K562 (cell line): Measurements from ENCODE around the gene TMEM150C. TPM values are rescaled to one million over a fixed set of nuclear protein-coding genes. Genes with fewer than 3 reads are reported as not detected.

ENCODE experiments used
- ATAC-seq: fragments of 200-7000 bp; cut with Tn5 transposase; 3 replicates; pipeline ENCODE4 v1.9.1; 2020; ENCODE audit warnings: moderate library complexity
- BruUV-seq: library from RNA; stranded (reverse); fragments of 400-500 nt; replicated peaks from 2 replicates; lab custom pipeline; 2021; lab: Mats Ljungman, UMichigan
- CTCF ChIA-PET: fragments of 300-600 bp; formaldehyde crosslinking; extraction: SDS; loops from one replicate; lab custom pipeline; 2021; ENCODE audit warnings: low intra/inter-chr PET ratio; lab: Yijun Ruan, JAX
- POLR2A ChIA-PET: fragments of 300-600, 350-650 bp; sonication (Branson Sonifier 250); formaldehyde crosslinking; extraction: SDS; loops from one replicate; lab custom pipeline; 2021; ENCODE audit warnings: antibody characterized with exemption, inconsistent platforms; lab: Yijun Ruan, JAX
- DNase-seq, 4 experiments: peaks; one replicate each; pipeline versions ENCODE4 v3.0.0 to v3.0.0-alpha.2; 2011 to 2018; ENCODE audit warnings: low spot score in 3 of 4, mixed read lengths in 3 of 4; ENCODE audit errors: extremely low read depth in 1 of 4
- FAIRE-seq: peaks from 2 replicates; lab custom pipeline; 2011; peaks lifted over from hg19 to GRCh38; lab: Jason Lieb, UNC
- H2AFZ ChIP-seq: 2 replicates; pipeline ENCODE4 v1.6.0; 2011; ENCODE audit warnings: low read depth, low read length, control low read depth, inconsistent platforms
- H3K27ac ChIP-seq: fragments of 200-600 bp; 3 replicates; pipeline ENCODE4 v1.8.0; 2011; ENCODE audit warnings: low read depth, mild to moderate bottlenecking, control low read depth, inconsistent platforms, low read length, moderate library complexity, mixed read lengths; ENCODE audit errors: extremely low read depth
- H3K27me3 ChIP-seq, 2 experiments: fragments of 300-600 bp in 1 of 2; 2 replicates in 1 of 2; 3 replicates in 1 of 2; pipeline versions ENCODE4 v1.6.0 to v1.8.0; 2011; ENCODE audit warnings: inconsistent platforms in 2 of 2, low read length in 2 of 2, mild to moderate bottlenecking in 1 of 2, mixed read lengths in 1 of 2, moderate library complexity in 1 of 2; ENCODE audit not compliant: control insufficient read depth in 2 of 2, insufficient read depth in 2 of 2
- H3K36me3 ChIP-seq: fragments of 300-600 bp; 3 replicates; pipeline ENCODE4 v1.8.0; 2011; ENCODE audit warnings: mild to moderate bottlenecking, low read length, inconsistent platforms; ENCODE audit not compliant: control insufficient read depth, insufficient read depth
- H3K4me1 ChIP-seq, 2 experiments: fragments of 200-600 bp in 1 of 2; replicated peaks in 1 of 2; 2 replicates in 1 of 2; 3 replicates in 1 of 2; pipeline versions ENCODE4 v1.5.1 to v1.8.0; 2011; ENCODE audit warnings: inconsistent platforms in 2 of 2, low read length in 2 of 2, mild to moderate bottlenecking in 1 of 2, mixed read lengths in 1 of 2, moderate library complexity in 1 of 2; ENCODE audit not compliant: control insufficient read depth in 2 of 2, insufficient read depth in 2 of 2
- H3K4me2 ChIP-seq: 2 replicates; pipeline ENCODE4 v1.6.1; 2011; ENCODE audit warnings: low read length, control low read depth, inconsistent platforms, mixed read lengths; ENCODE audit not compliant: insufficient read depth
- H3K4me3 ChIP-seq: fragments of 200-600 bp; sonication (generic), shearing (Covaris generic); 2 replicates; pipeline ENCODE4 v1.5.1; 2016; ENCODE audit warnings: control low read depth, inconsistent platforms
- H3K79me2 ChIP-seq: fragments of 200-600 bp; 3 replicates; pipeline ENCODE4 v1.8.0; 2011; ENCODE audit warnings: low read length, inconsistent platforms; ENCODE audit not compliant: control insufficient read depth, insufficient read depth
- H3K9ac ChIP-seq, 2 experiments: 2 replicates each; pipeline versions ENCODE4 v1.6.0 to v1.6.1; 2011; ENCODE audit warnings: low read depth in 2 of 2, low read length in 2 of 2, control low read depth in 1 of 2, inconsistent platforms in 1 of 2, mild to moderate bottlenecking in 1 of 2, mixed read lengths in 1 of 2; ENCODE audit not compliant: insufficient read depth in 1 of 2
- H3K9me1 ChIP-seq: one replicate; pipeline ENCODE4 v1.6.0; 2011; ENCODE audit warnings: inconsistent platforms, mild to moderate bottlenecking, low read length, moderate library complexity; ENCODE audit not compliant: control insufficient read depth, insufficient read depth
- H3K9me3 ChIP-seq: replicated peaks from 2 replicates; pipeline ENCODE4 v1.5.1; 2011; ENCODE audit warnings: low read depth, low read length, inconsistent platforms; ENCODE audit not compliant: control insufficient read depth, insufficient read depth
- H4K20me1 ChIP-seq: replicated peaks from 2 replicates; pipeline ENCODE4 v1.6.1; 2011; ENCODE audit warnings: low read length, inconsistent platforms, mixed read lengths; ENCODE audit not compliant: control insufficient read depth, insufficient read depth
- CBX2 ChIP-seq: fragments of 200-600 bp; sonication (generic); IDR thresholded peaks from one replicate; pipeline ENCODE4 v1.6.1; 2012; ENCODE audit warnings: mild to moderate bottlenecking, low read length, inconsistent platforms; ENCODE audit not compliant: insufficient read depth, poor library complexity, severe bottlenecking
- CXXC5 ChIP-seq: fragments of 250-450 bp; sonication (Bioruptor Pico); IDR thresholded peaks from 2 replicates; pipeline ENCODE4 v1.8.0; 2022; ENCODE audit warnings: inconsistent platforms, mild to moderate bottlenecking, moderate library complexity
- ETV5 ChIP-seq: sonication (generic); formaldehyde crosslinking; IDR thresholded peaks from 2 replicates; pipeline ENCODE4 v1.4.0; 2020; ENCODE audit warnings: low read depth, mild to moderate bottlenecking, missing genetic modification reagents
- GABPA ChIP-seq: fragments of 200-800 bp; sonication (Bioruptor generic); conservative IDR thresholded peaks from 2 replicates; pipeline ENCODE4 v1.6.1; 2016; ENCODE audit warnings: low read depth, missing genetic modification characterization, missing compliant biosample characterization
- MED1 ChIP-seq: sonication (generic); formaldehyde crosslinking; IDR thresholded peaks from 2 replicates; pipeline ENCODE4 v1.8.1; 2023; ENCODE audit warnings: missing genetic modification reagents, borderline replicate concordance
- MEF2A ChIP-seq: IDR thresholded peaks from 2 replicates; pipeline ENCODE4 v1.6.1; 2011; ENCODE audit warnings: low read depth, mild to moderate bottlenecking, low read length, moderate library complexity; ENCODE audit not compliant: control insufficient read depth
- NEUROD1 ChIP-seq: fragments of 150-350 bp; IDR thresholded peaks from 2 replicates; pipeline ENCODE4 v1.6.1; 2014; ENCODE audit warnings: borderline replicate concordance, low read length, low read depth; ENCODE audit not compliant: partially characterized antibody
- NRF1 ChIP-seq, 2 experiments: fragments of 450-650 bp; IDR thresholded peaks in 1 of 2; conservative IDR thresholded peaks in 1 of 2; 2 replicates each; pipeline ENCODE4 v1.6.1; 2014; ENCODE audit warnings: mild to moderate bottlenecking in 2 of 2
- POLR3A ChIP-seq: IDR thresholded peaks from 2 replicates; pipeline ENCODE4 v1.6.1; 2011; ENCODE audit warnings: borderline replicate concordance, mild to moderate bottlenecking, moderate library complexity; ENCODE audit not compliant: insufficient read length, insufficient read depth; ENCODE audit errors: extremely low read depth
- ZFP30 ChIP-seq: fragments of 250-450 bp; sonication (Bioruptor Pico); IDR thresholded peaks from 2 replicates; pipeline ENCODE4 v1.8.0; 2022; ENCODE audit warnings: moderate library complexity, mild to moderate bottlenecking, inconsistent platforms, borderline replicate concordance
- ZNF165 ChIP-seq: fragments of 250-450 bp; sonication (Bioruptor Pico); IDR thresholded peaks from 2 replicates; pipeline ENCODE4 v1.4.0; 2020; ENCODE audit warnings: borderline replicate concordance
- ZNF830 ChIP-seq: fragments of 250-450 bp; sonication (Bioruptor Pico); IDR thresholded peaks from 2 replicates; pipeline ENCODE4 v1.5.0; 2021; ENCODE audit warnings: mild to moderate bottlenecking
- WGBS: fragments of 100-300 bp; shearing (Covaris generic); methylation state at CpG from one replicate; pipeline ENCODE4 v1.1.6; 2016; ENCODE audit warnings: low coverage, mixed read lengths; ENCODE audit not compliant: insufficient coverage; ENCODE audit errors: missing lambda C conversion rate; 5-methylcytosine and 5-hydroxymethylcytosine counted together
- in situ Hi-C: fragments of 300-500 bp; cut with MboI; formaldehyde crosslinking; loops from 4 replicates; pipeline ENCODE4 v1.15.0; 2018; ENCODE audit warnings: inconsistent platforms, mixed read lengths
- intact Hi-C: fragments of 100-400 bp; cut with micrococcal nuclease; formaldehyde crosslinking; loops from 2 replicates; pipeline ENCODE4 v1.14.2; 2022
- polyA plus RNA-seq, 8 experiments: library from polyadenylated mRNA; depleted of rRNA in 4 of 8; stranded (reverse) in 5 of 8; unstranded in 3 of 8; fragments of >200 nt; fragmentation: Nextera tagmentation in 2 of 8; fragmentation: Illumina TruSeq in 1 of 8; extraction: Ambion mirVana in 2 of 8; extraction: Trizol in 1 of 8; gene quantifications; 2 replicates each; pipeline versions ENCODE4 v1.2.1 to v1.2.3, GENCODE V29; 2011 to 2014; ENCODE audit warnings: inconsistent platforms in 1 of 8, missing spikeins in 1 of 8
- total RNA-seq, 7 experiments: library from RNA; depleted of rRNA in 6 of 7; stranded (reverse); fragments of >200 nt in 6 of 7; fragmentation: Illumina TruSeq in 2 of 7; extraction: Trizol in 2 of 7; gene quantifications; 2 replicates each; pipeline versions ENCODE4 v1.2.1 to v1.2.3, GENCODE V29; 2011 to 2021; ENCODE audit warnings: low replicate concordance in 1 of 7
- TF ChIP-seq, protein P1 (sequence below), 2 experiments: fragments of 250-450 bp in 1 of 2; fragments of 450-650 bp in 1 of 2; sonication (Bioruptor Pico) in 1 of 2; IDR thresholded peaks; 2 replicates each; pipeline versions ENCODE4 v1.6.1 to v1.8.0; 2016 to 2021; ENCODE audit warnings: mild to moderate bottlenecking in 2 of 2, moderate library complexity in 2 of 2, missing compliant biosample characterization in 1 of 2, missing genetic modification characterization in 1 of 2
- TF ChIP-seq, protein P2 (sequence below): fragments of 250-450 bp; sonication (Bioruptor Pico); IDR thresholded peaks from 2 replicates; pipeline ENCODE4 v1.5.0; 2020; ENCODE audit warnings: mild to moderate bottlenecking, borderline replicate concordance

The TMEM150C gene
- total and polyA plus RNA-seq, 9 of the 15 experiments (the other 6 are each of a cell fraction or from before 2014, with no cell fraction given) = 0.07 TPM; not detected in 8

DNA sequence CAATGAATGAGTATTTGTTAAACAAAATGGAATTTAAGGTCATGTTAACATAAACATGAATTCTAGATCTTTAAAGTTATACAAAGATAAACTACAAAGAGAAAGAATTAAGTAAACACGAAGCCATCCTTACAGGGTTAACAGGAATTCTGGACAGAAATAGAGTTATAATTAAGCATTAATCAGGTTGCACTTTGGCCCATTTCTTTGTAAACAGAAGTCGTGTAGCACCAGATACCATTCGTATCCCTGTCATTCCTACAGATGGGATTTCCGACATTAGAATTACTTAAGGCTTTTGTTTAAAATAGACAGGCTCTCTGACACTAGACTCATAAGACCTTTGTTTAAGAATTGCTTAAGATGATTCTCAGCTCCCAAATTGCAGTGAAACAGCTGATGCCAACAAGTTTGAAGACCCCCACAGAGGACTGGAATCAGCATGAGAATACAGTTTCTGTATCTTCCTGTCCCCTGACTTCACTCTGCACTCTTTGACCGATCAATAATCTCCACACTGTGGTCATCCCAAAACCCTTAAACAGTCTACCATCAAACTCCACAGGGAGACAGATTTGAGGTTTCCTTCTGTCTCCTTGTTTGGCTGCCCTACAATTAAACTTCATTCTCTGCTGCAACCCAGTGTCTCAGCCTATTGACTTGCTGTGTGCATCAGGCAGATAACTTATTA is 22.3 kb upstream of the TMEM150C start:
- no peak overlapping the region for H3K27ac ChIP-seq
- H3K36me3 ChIP-seq = no peaks in the 10 kb centered on the region
- no peaks in the 10 kb centered on the region for H3K9me3 ChIP-seq
- ChIA-PET POLR2A (no interaction called here), CTCF (no interaction called here)
- H3K27me3 ChIP-seq = peaks cover 7 to 31% of the 10 kb centered on the region in 2 experiments; a peak in 2 of 5 replicates
- TF ChIP-seq CBX2 (no peak), NEUROD1 (no peak), NRF1 (conservative IDR thresholded peaks at IDR 0.05 in 1 of 2, IDR thresholded peaks at IDR 0.05 in 1 of 2) (no peak), ZNF830 (CRISPR knock-in tag) (no peak), ZFP30 (CRISPR knock-in tag) (no peak), CXXC5 (CRISPR knock-in tag) (no peak), MED1 (CRISPR knock-in tag) (no peak), POLR3A (no peak), ETV5 (no peak), MEF2A (no peak), ZNF165 (CRISPR knock-in tag) (no peak), GABPA (tag) (no peak)
- TF ChIP-seq, protein P1, sequence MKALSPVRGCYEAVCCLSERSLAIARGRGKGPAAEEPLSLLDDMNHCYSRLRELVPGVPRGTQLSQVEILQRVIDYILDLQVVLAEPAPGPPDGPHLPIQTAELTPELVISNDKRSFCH (CRISPR knock-in tag; IDR thresholded peaks at IDR 0.05) = no peak
- TF ChIP-seq, protein P1 (tag; IDR thresholded peaks at IDR 0.05) = no peak
- TF ChIP-seq, protein P2, sequence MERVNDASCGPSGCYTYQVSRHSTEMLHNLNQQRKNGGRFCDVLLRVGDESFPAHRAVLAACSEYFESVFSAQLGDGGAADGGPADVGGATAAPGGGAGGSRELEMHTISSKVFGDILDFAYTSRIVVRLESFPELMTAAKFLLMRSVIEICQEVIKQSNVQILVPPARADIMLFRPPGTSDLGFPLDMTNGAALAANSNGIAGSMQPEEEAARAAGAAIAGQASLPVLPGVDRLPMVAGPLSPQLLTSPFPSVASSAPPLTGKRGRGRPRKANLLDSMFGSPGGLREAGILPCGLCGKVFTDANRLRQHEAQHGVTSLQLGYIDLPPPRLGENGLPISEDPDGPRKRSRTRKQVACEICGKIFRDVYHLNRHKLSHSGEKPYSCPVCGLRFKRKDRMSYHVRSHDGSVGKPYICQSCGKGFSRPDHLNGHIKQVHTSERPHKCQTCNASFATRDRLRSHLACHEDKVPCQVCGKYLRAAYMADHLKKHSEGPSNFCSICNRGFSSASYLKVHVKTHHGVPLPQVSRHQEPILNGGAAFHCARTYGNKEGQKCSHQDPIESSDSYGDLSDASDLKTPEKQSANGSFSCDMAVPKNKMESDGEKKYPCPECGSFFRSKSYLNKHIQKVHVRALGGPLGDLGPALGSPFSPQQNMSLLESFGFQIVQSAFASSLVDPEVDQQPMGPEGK = no peak
- in situ Hi-C loops = no loop called here
- intact Hi-C loops = no loop called here
- no peak for DNase-seq
- no peak overlapping the region for H3K9ac ChIP-seq
- no peaks in the 10 kb centered on the region for H3K9me1 ChIP-seq
- no peak for ATAC-seq
- no peak for FAIRE-seq
- no peaks in the 10 kb centered on the region for H3K4me1 ChIP-seq
- H3K4me2 ChIP-seq = no peak overlapping the region
- no peak overlapping the region for H2AFZ ChIP-seq
- WGBS = 2% methylated on average over 5 of the region's 5 CpGs
- no TSS peak for BruUV-seq
- H4K20me1 ChIP-seq = no peaks in the 10 kb centered on the region
- H3K4me3 ChIP-seq = no peak overlapping the region
- H3K79me2 ChIP-seq = no peaks in the 10 kb centered on the region
